Heart right ventricle (tissue), 16 donors: ENCODE data around the gene TMEM229A. TPM values are rescaled to one million over a fixed set of nuclear protein-coding genes. Genes with fewer than 3 reads are reported as not detected.

Source experiments
- ATAC-seq, 8 donors: fragments of 200-7000 bp; cut with Tn5 transposase; one replicate each; pipeline ENCODE4 v1.9.1; 2020; ENCODE audit warnings: mild to moderate bottlenecking in 8 of 8, moderate library complexity in 8 of 8, moderate number of reproducible peaks in 1 of 8
- DNase-seq, 2 donors: peaks; one replicate each; pipeline ENCODE4 v3.0.0-alpha.2; 2020
- H3K27ac ChIP-seq, 10 donors: fragments of 200-600 bp; sonication (generic) in 2 of 10; one replicate each; pipeline versions ENCODE4 v1.5.0 to v1.8.0; 2020 to 2022; ENCODE audit warnings: mild to moderate bottlenecking in 3 of 10
- H3K27me3 ChIP-seq, 7 donors: fragments of 200-600 bp; one replicate each; pipeline ENCODE4 v1.8.0; 2021 to 2022; ENCODE audit warnings: mild to moderate bottlenecking in 2 of 7
- H3K36me3 ChIP-seq, 9 donors: fragments of 200-600 bp; sonication (generic) in 1 of 9; one replicate each; pipeline versions ENCODE4 v1.5.0 to v1.8.0; 2020 to 2022; ENCODE audit warnings: mild to moderate bottlenecking in 2 of 9
- H3K4me1 ChIP-seq, 9 donors: fragments of 200-600 bp; sonication (generic) in 1 of 9; one replicate each; pipeline versions ENCODE4 v1.5.0 to v1.8.0; 2020 to 2022; ENCODE audit warnings: mild to moderate bottlenecking in 4 of 9
- H3K4me3 ChIP-seq, 10 donors: fragments of 200-600 bp; sonication (generic) in 2 of 10; one replicate each; pipeline versions ENCODE4 v1.5.0 to v1.8.0; 2020 to 2022; ENCODE audit warnings: mild to moderate bottlenecking in 7 of 10, moderate library complexity in 2 of 10
- H3K9me3 ChIP-seq, 11 donors: fragments of 200-600 bp in 10 of 11; sonication (generic) in 2 of 11; one replicate each; pipeline versions ENCODE4 v1.5.0 to v1.8.0; 2013 to 2022; ENCODE audit warnings: mild to moderate bottlenecking in 2 of 11, control low read depth in 1 of 11, moderate library complexity in 1 of 11
- WGBS, 2 donors: extraction: QIAGEN DNeasy Blood & Tissue Kit; methylation state at CpG; one replicate each; pipeline ENCODE4 v1.1.7; 2013; ENCODE audit warnings: inconsistent platforms in 1 of 2; 5-methylcytosine and 5-hydroxymethylcytosine counted together
- intact Hi-C, 10 donors: fragments of 100-400 bp; cut with DNase I; formaldehyde crosslinking; loops; one replicate each; pipeline versions ENCODE4 v1.11.1 to v1.14.2; 2022
- polyA plus RNA-seq, 2 donors: library from polyadenylated mRNA; stranded (reverse); fragments of 200-250 nt; gene quantifications; one replicate each; pipeline ENCODE4 v1.2.3, GENCODE V29; 2013
- total RNA-seq, 10 donors: library from RNA; stranded (reverse); fragmentation: NEBNext Ultra II Directional in 3 of 10; extraction: Animal tissue kit (Norgen Biotek cat#: 25700) in 3 of 10; gene quantifications; one replicate each; pipeline versions ENCODE4 v1.2.1 to v1.2.4, GENCODE V29; 2021 to 2023
- TF ChIP-seq, protein P1 (sequence below), 9 donors: fragments of 200-600 bp; sonication (generic) in 2 of 9; IDR thresholded peaks; one replicate each; pipeline versions ENCODE4 v1.5.0 to v1.8.0; 2021 to 2022; ENCODE audit warnings: antibody characterized with exemption in 9 of 9, mild to moderate bottlenecking in 5 of 9, moderate library complexity in 1 of 9
- donor health status: Arrhythmogenic right ventricular cardiomyopathy.
- donor health status: ischemic (EF 13 %, LVEDD 7.1; RV severe dilation, severe dysfunction).
- donor health status: healthy with polysubstance abuse.
- donor health status: DM: no; HTN: yes; CAD: no.
- donor health status: DM: no; HTN: no; CAD: no.
- donor health status: ischemic (EF 25% LVEDD 6.9; RV normal size, moderate dysfunction).
- donor health status: ischemic (EF 25% LVEDD 5.7; RV mildly dilated, moderate dysfunction).
- donor health status: healthy.
- donor health status: DM: yes; HTN: yes; CAD: no.
- donor health status: Ischemic cardiomyopathy.
- donor health status: ischemic (EF 35%, LVEDD 5.7; RV mildly dilated, moderate dysfunction).
- donor health status: nonischemic (EF 11% LVEDD 7.7; RV severe dilation, severe dysfunction).
- donor health status: DM: yes; HTN: yes; CAD: no.
- donor health status: PGD.
- donor health status: ischemic (EF 29% LVEDD 5.4; RV normal size, mild dysfunction).
- donor health status: nonischemic (EF 23%, LVEDD 6.1; RV moderate dilation, normal function).

Gene TMEM229A
- total and polyA plus RNA-seq, 12 donors = 0.17 to 0.32 TPM; not detected in 10

DNA sequence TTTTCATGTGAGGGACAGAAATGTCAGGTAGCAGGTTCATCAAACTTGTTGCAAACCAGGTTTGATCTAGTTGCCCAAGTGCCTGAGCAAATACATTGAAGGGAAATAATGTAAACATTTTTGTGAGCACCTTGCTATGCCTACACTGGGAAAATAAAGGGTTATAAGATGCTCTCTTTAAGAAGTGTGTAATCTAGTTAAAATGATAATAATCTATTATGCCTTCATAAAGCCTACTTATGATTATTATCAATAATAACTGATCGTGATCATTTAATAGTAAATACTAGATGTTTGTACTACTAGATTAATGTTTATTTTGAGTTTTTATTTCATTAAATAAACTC lies 1.9 kb upstream of the TMEM229A start:
- Histone ChIP-seq H3K27ac (no peak overlapping the region), H3K4me1 (peaks cover 0 to 19% (median 14%) of the 10 kb centered on the region in 9 donors), H3K9me3 (no peaks in the 10 kb centered on the region), H3K4me3 (no peak overlapping the region), H3K27me3 (peaks cover 0 to 50% (median 39%) of the 10 kb centered on the region in 7 donors), H3K36me3 (no peaks in the 10 kb centered on the region)
- WGBS, 2 donors = 91 to 94% methylated on average over 1 of the region's 1 CpG
- TF ChIP-seq, protein P1, sequence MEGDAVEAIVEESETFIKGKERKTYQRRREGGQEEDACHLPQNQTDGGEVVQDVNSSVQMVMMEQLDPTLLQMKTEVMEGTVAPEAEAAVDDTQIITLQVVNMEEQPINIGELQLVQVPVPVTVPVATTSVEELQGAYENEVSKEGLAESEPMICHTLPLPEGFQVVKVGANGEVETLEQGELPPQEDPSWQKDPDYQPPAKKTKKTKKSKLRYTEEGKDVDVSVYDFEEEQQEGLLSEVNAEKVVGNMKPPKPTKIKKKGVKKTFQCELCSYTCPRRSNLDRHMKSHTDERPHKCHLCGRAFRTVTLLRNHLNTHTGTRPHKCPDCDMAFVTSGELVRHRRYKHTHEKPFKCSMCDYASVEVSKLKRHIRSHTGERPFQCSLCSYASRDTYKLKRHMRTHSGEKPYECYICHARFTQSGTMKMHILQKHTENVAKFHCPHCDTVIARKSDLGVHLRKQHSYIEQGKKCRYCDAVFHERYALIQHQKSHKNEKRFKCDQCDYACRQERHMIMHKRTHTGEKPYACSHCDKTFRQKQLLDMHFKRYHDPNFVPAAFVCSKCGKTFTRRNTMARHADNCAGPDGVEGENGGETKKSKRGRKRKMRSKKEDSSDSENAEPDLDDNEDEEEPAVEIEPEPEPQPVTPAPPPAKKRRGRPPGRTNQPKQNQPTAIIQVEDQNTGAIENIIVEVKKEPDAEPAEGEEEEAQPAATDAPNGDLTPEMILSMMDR (IDR thresholded peaks at IDR 0.05) = no peak
- DNase-seq = no peak
- intact Hi-C loops = no loop called here
- no peak for ATAC-seq

DNA sequence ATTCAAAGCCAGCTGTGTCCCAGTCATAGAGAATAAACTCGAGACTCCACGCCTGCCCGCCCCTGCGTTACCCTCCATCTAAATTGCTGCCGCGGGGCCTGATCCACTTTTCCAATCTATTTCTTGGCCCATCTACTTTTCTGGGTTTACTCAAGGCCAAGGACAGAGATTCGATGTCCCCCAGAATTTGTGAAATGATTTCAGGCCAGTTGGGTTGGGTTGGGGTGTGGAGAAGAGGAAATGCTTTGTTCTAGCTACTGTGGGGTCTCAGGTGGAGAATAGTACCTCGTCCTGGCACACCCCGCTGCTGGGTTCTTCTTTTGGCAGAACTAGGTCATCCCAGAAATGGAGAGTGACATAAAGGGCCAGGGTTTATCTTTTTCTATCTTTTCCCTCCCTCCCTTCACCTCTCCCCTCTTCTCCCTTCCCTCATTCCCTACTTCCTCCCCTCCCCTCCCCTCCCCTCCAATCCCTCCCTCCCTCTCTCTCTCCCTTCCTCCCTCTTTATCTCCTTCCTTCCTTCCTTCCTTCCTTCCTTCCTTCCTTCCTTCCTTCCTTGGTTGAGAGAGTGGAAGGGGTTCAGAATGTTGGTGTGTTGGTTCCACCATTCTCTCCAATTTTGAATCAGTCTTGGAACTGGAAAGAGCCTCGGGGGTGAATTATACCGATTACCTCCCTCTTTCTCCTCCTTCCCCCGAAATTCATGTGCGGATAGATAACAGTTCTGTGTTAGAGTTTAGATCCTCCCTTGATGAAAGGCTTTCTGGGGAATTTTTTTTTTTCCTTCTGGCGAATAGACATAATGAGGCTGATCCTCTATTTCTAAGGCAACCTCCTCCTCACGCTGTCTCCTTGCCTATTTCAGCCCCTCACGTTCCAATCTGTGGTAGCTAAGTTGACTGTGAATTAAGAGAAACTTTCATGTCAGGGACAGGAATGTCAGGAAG lies 1.2 kb upstream of the TMEM229A start:
- Histone ChIP-seq H3K27me3 (peaks cover 0 to 51% (median 44%) of the 10 kb centered on the region in 7 donors), H3K27ac (no peak overlapping the region)
- TF ChIP-seq, protein P1 (IDR thresholded peaks at IDR 0.05) = no peak

DNA sequence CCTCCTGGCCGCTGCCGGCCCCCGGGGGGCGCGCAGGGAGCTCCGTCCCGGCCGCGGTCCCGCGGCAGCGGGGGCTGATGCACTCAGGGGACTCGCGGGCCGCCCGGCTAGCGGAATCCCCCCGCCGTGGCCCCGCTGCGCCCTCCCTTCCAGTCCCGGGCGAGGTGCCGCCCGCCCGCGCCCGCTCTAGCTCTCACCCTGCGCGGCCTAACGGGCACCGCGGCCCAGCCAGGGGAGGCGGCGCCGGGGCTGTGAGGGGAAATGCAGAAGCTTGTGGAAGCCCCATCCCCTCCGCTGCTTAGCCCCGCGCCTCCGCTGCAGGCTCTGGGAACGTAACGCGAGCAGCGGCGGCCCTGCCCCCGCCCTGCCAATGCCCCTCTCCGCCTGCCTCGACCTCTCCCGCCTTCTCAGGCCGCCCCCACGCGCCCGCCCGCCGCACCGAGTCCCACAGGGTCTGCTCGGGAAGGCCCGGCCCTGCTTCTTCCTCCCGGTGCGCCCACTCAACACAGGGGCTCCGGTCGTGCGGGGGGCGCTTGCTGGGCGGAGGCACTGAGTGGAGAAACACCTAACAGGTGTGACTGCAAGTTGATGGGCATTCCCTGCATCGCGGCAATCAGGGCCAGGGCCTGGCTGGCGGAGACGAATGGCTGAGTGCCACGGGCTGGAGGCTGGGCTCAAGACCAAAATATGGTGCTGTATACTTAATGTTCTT lies 384 bp upstream of the TMEM229A start:
- H3K9me3 ChIP-seq = no peaks in the 10 kb centered on the region
- 1 to 2% methylated on average over 48 to 70 of the region's 70 CpGs for WGBS, 2 donors
- peak overlapping the region in 9 of 10 donors; percentile 31 to 58 (median 48) for H3K4me3 ChIP-seq
- TF ChIP-seq, protein P1 (IDR thresholded peaks at IDR 0.05) = no peak
- peaks cover 0 to 19% (median 14%) of the 10 kb centered on the region in 9 donors for H3K4me1 ChIP-seq
- H3K36me3 ChIP-seq = no peaks in the 10 kb centered on the region
- H3K27ac ChIP-seq = no peak overlapping the region
- H3K27me3 ChIP-seq = peaks cover 0 to 56% (median 47%) of the 10 kb centered on the region in 7 donors
- intact Hi-C loops = no loop called here
- DNase-seq (peak; percentile 5 to 38), ATAC-seq (peak; percentile 46 to 88 (median 62))

More for the DNA sequence above, 1.2 kb upstream of the TMEM229A start:
- ATAC-seq (no peak), DNase-seq (no peak)
- intact Hi-C loops = no loop called here
- Histone ChIP-seq H3K4me3 (peak overlapping the region in 5 of 10 donors; percentile 48 to 58 (median 52)), H3K36me3 (no peaks in the 10 kb centered on the region), H3K4me1 (peaks cover 0 to 19% (median 14%) of the 10 kb centered on the region in 9 donors), H3K9me3 (no peaks in the 10 kb centered on the region)
- WGBS, 2 donors = 49 to 53% methylated on average over 16 of the region's 16 CpGs

DNA sequence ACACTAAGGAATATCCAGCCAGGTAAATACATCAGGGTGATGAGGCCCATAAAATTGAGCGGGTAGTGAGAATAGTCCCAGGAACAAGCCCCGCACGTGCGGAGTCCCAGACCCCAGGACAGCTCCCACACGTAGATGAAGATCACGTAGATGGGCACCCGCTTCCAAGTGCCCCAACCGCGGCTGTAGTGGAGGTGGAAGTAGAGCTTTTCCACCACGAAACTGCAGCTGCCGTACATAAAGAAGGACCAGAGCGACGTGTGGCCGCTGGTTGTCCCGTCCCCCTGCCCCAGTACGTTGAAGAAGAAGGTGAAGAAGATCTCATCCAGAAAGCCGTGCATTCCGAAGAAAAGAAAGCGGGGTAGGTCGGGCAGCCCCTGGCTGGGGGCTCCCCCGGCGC lies 948 bp downstream of the TMEM229A start:
- 2 to 3% methylated on average over 22 of the region's 22 CpGs for WGBS, 2 donors
- DNase-seq = no peak
- peaks cover 0 to 64% (median 51%) of the 10 kb centered on the region in 7 donors for H3K27me3 ChIP-seq
- ATAC-seq = no peak
- no peak overlapping the region for H3K27ac ChIP-seq
- H3K4me1 ChIP-seq = peaks cover 0 to 19% (median 14%) of the 10 kb centered on the region in 9 donors
- no peaks in the 10 kb centered on the region for H3K9me3 ChIP-seq
- H3K36me3 ChIP-seq = no peaks in the 10 kb centered on the region
- peak overlapping the region; percentile 31 to 58 (median 48) for H3K4me3 ChIP-seq
- TF ChIP-seq, protein P1 (IDR thresholded peaks at IDR 0.05) = no peak
- intact Hi-C loops = no loop called here
